ENCODE data around the gene NUDT16L1.
A peak's percentile ranks its signal among the peaks of the same experiment; 100 is the strongest.

The NUDT16L1 gene

GRCh38 chr16:4684763-4685162, 8.6 kb upstream of the NUDT16L1 start:
- Histone ChIP-seq H4K91ac (ENCODE audit: low read depth, low read length, poor library complexity) (no peak overlapping the region), H2BK5ac (ENCODE audit: low read length) (no peak overlapping the region), H3K27ac (replicated peaks; ENCODE audit: low read length) (no peak overlapping the region)

GRCh38 chr16:4685292-4685691, 8.1 kb upstream of the NUDT16L1 start:
- no CpG with 5 or more reads among the region's 13 CpGs for WGBS, 2 donors (ENCODE audit: extremely low coverage in 2 of 2, insufficient read length in 2 of 2, insufficient replicate concordance in 1 of 2)
- H2BK12ac ChIP-seq (ENCODE audit: low read length): no peak overlapping the region
- peaks cover 19 to 90% of the 10 kb centered on the region in 2 donors for H3K36me3 ChIP-seq (replicated peaks in 1 of 2; ENCODE audit: control insufficient read depth in 2 of 2, insufficient read depth in 2 of 2, low read length in 2 of 2)
- H3K4me2 ChIP-seq (ENCODE audit: insufficient read depth, low read length, poor library complexity, severe bottlenecking): no peak overlapping the region
- H2AFZ ChIP-seq (ENCODE audit: low read length): no peak overlapping the region
- H3K4me3 ChIP-seq (ENCODE audit: low read length in 2 of 2): no peak overlapping the region
- H2AK5ac ChIP-seq (ENCODE audit: low read depth, low read length): no peak overlapping the region
- H3K79me1 ChIP-seq (ENCODE audit: low read depth, low read length): peaks cover 4% of the 10 kb centered on the region
- no peak overlapping the region for H3K27ac ChIP-seq (replicated peaks; ENCODE audit: low read length)
- H2BK5ac ChIP-seq (ENCODE audit: low read length): no peak overlapping the region
- H3K18ac ChIP-seq (ENCODE audit: low read length): no peak overlapping the region
- H2BK120ac ChIP-seq (ENCODE audit: low read depth, low read length): no peak overlapping the region
- H3K14ac ChIP-seq (ENCODE audit: low read length): no peak overlapping the region
- H3K9me3 ChIP-seq (replicated peaks in 1 of 2; ENCODE audit: control insufficient read depth in 2 of 2, insufficient read depth in 1 of 2, low read depth in 1 of 2, low read length in 2 of 2): no peaks in the 10 kb centered on the region
- no peak overlapping the region for H3K23ac ChIP-seq (ENCODE audit: low read depth, low read length, poor library complexity)
- H4K8ac ChIP-seq (ENCODE audit: low read depth, low read length): no peak overlapping the region
- H3K4me1 ChIP-seq (ENCODE audit: control insufficient read depth in 2 of 2, insufficient read depth in 1 of 2, low read depth in 1 of 2, low read length in 2 of 2): no peaks in the 10 kb centered on the region
- H4K91ac ChIP-seq (ENCODE audit: low read depth, low read length, poor library complexity): no peak overlapping the region
- no peak overlapping the region for H3K9ac ChIP-seq (ENCODE audit: low read depth, low read length, poor library complexity)
- DNase-seq (ENCODE audit: low spot score): no peak
- no peak overlapping the region for H3K4ac ChIP-seq (ENCODE audit: low read length)
- H3K27me3 ChIP-seq (ENCODE audit: control insufficient read depth in 3 of 3, insufficient read depth in 3 of 3, low read depth in 1 of 3, low read length in 3 of 3): no peaks in the 10 kb centered on the region
- no peak overlapping the region for H2BK15ac ChIP-seq (ENCODE audit: low read length)

More at GRCh38 chr16:4684763-4685162, 8.6 kb upstream of the NUDT16L1 start:
- Histone ChIP-seq H3K4me2 (ENCODE audit: insufficient read depth, low read length, poor library complexity, severe bottlenecking) (no peak overlapping the region), H3K27me3 (ENCODE audit: control insufficient read depth in 3 of 3, insufficient read depth in 3 of 3, low read depth in 1 of 3, low read length in 3 of 3) (no peaks in the 10 kb centered on the region), H3K4me3 (ENCODE audit: low read length in 2 of 2) (no peak overlapping the region), H3K18ac (ENCODE audit: low read length) (no peak overlapping the region), H2BK120ac (ENCODE audit: low read depth, low read length) (no peak overlapping the region), H3K4me1 (ENCODE audit: control insufficient read depth in 2 of 2, insufficient read depth in 1 of 2, low read depth in 1 of 2, low read length in 2 of 2) (no peaks in the 10 kb centered on the region), H3K23ac (ENCODE audit: low read depth, low read length, poor library complexity) (no peak overlapping the region), H3K79me1 (ENCODE audit: low read depth, low read length) (peaks cover 4% of the 10 kb centered on the region), H2AFZ (ENCODE audit: low read length) (no peak overlapping the region), H3K14ac (ENCODE audit: low read length) (no peak overlapping the region), H3K4ac (ENCODE audit: low read length) (no peak overlapping the region), H3K36me3 (replicated peaks in 1 of 2; ENCODE audit: control insufficient read depth in 2 of 2, insufficient read depth in 2 of 2, low read length in 2 of 2) (peaks cover 18 to 91% of the 10 kb centered on the region in 2 donors), H3K9me3 (replicated peaks in 1 of 2; ENCODE audit: control insufficient read depth in 2 of 2, insufficient read depth in 1 of 2, low read depth in 1 of 2, low read length in 2 of 2) (no peaks in the 10 kb centered on the region), H4K8ac (ENCODE audit: low read depth, low read length) (no peak overlapping the region), H3K9ac (ENCODE audit: low read depth, low read length, poor library complexity) (no peak overlapping the region), H2BK12ac (ENCODE audit: low read length) (no peak overlapping the region), H2BK15ac (ENCODE audit: low read length) (no peak overlapping the region), H2AK5ac (ENCODE audit: low read depth, low read length) (no peak overlapping the region)
- no CpG with 5 or more reads among the region's 13 CpGs for WGBS, 2 donors (ENCODE audit: extremely low coverage in 2 of 2, insufficient read length in 2 of 2, insufficient replicate concordance in 1 of 2)
- DNase-seq (ENCODE audit: low spot score): no peak

GRCh38 chr16:4685776-4686496, 7.4 kb upstream of the NUDT16L1 start:
- Histone ChIP-seq H2BK15ac (ENCODE audit: low read length) (no peak overlapping the region), H2BK12ac (ENCODE audit: low read length) (peak overlapping the region; percentile 41), H3K27me3 (ENCODE audit: control insufficient read depth in 3 of 3, insufficient read depth in 3 of 3, low read depth in 1 of 3, low read length in 3 of 3) (no peaks in the 10 kb centered on the region), H3K4me1 (ENCODE audit: control insufficient read depth in 2 of 2, insufficient read depth in 1 of 2, low read depth in 1 of 2, low read length in 2 of 2) (no peaks in the 10 kb centered on the region), H3K36me3 (replicated peaks in 1 of 2; ENCODE audit: control insufficient read depth in 2 of 2, insufficient read depth in 2 of 2, low read length in 2 of 2) (peaks cover 21 to 86% of the 10 kb centered on the region in 2 donors), H3K4ac (ENCODE audit: low read length) (no peak overlapping the region), H3K23ac (ENCODE audit: low read depth, low read length, poor library complexity) (peak overlapping the region; percentile 20), H2AK5ac (ENCODE audit: low read depth, low read length) (no peak overlapping the region), H3K9me3 (replicated peaks in 1 of 2; ENCODE audit: control insufficient read depth in 2 of 2, insufficient read depth in 1 of 2, low read depth in 1 of 2, low read length in 2 of 2) (peaks cover 0 to 2% of the 10 kb centered on the region in 2 donors), H3K9ac (ENCODE audit: low read depth, low read length, poor library complexity) (peak overlapping the region; percentile 60), H3K4me3 (ENCODE audit: low read length in 2 of 2) (no peak overlapping the region), H3K18ac (ENCODE audit: low read length) (no peak overlapping the region), H2AFZ (ENCODE audit: low read length) (no peak overlapping the region), H3K4me2 (ENCODE audit: insufficient read depth, low read length, poor library complexity, severe bottlenecking) (no peak overlapping the region), H3K27ac (replicated peaks; ENCODE audit: low read length) (no peak overlapping the region), H2BK120ac (ENCODE audit: low read depth, low read length) (no peak overlapping the region), H4K91ac (ENCODE audit: low read depth, low read length, poor library complexity) (no peak overlapping the region), H3K79me1 (ENCODE audit: low read depth, low read length) (peaks cover 4% of the 10 kb centered on the region), H4K8ac (ENCODE audit: low read depth, low read length) (no peak overlapping the region), H3K14ac (ENCODE audit: low read length) (no peak overlapping the region), H2BK5ac (ENCODE audit: low read length) (peak overlapping the region; percentile 39)
- no CpG with 5 or more reads among the region's 38 CpGs for WGBS, 2 donors (ENCODE audit: extremely low coverage in 2 of 2, insufficient read length in 2 of 2, insufficient replicate concordance in 1 of 2)
- no peak for DNase-seq (ENCODE audit: low spot score)

GRCh38 chr16:4686497-4687210, 6.7 kb upstream of the NUDT16L1 start:
- Histone ChIP-seq H3K4me1 (ENCODE audit: control insufficient read depth in 2 of 2, insufficient read depth in 1 of 2, low read depth in 1 of 2, low read length in 2 of 2) (no peaks in the 10 kb centered on the region), H4K91ac (ENCODE audit: low read depth, low read length, poor library complexity) (no peak overlapping the region), H2BK15ac (ENCODE audit: low read length) (no peak overlapping the region), H3K4ac (ENCODE audit: low read length) (no peak overlapping the region), H2BK5ac (ENCODE audit: low read length) (peak overlapping the region; percentile 39), H3K9me3 (replicated peaks in 1 of 2; ENCODE audit: control insufficient read depth in 2 of 2, insufficient read depth in 1 of 2, low read depth in 1 of 2, low read length in 2 of 2) (peaks cover 0 to 2% of the 10 kb centered on the region in 2 donors), H3K36me3 (replicated peaks in 1 of 2; ENCODE audit: control insufficient read depth in 2 of 2, insufficient read depth in 2 of 2, low read length in 2 of 2) (peaks cover 17 to 79% of the 10 kb centered on the region in 2 donors), H3K14ac (ENCODE audit: low read length) (no peak overlapping the region), H2AK5ac (ENCODE audit: low read depth, low read length) (no peak overlapping the region), H3K4me2 (ENCODE audit: insufficient read depth, low read length, poor library complexity, severe bottlenecking) (no peak overlapping the region), H2BK12ac (ENCODE audit: low read length) (peak overlapping the region; percentile 84), H3K18ac (ENCODE audit: low read length) (no peak overlapping the region), H3K23ac (ENCODE audit: low read depth, low read length, poor library complexity) (no peak overlapping the region), H3K4me3 (ENCODE audit: low read length in 2 of 2) (no peak overlapping the region), H3K27ac (replicated peaks; ENCODE audit: low read length) (no peak overlapping the region), H3K27me3 (ENCODE audit: control insufficient read depth in 3 of 3, insufficient read depth in 3 of 3, low read depth in 1 of 3, low read length in 3 of 3) (no peaks in the 10 kb centered on the region), H3K9ac (ENCODE audit: low read depth, low read length, poor library complexity) (no peak overlapping the region), H3K79me1 (ENCODE audit: low read depth, low read length) (no peaks in the 10 kb centered on the region), H4K8ac (ENCODE audit: low read depth, low read length) (no peak overlapping the region), H2BK120ac (ENCODE audit: low read depth, low read length) (no peak overlapping the region), H2AFZ (ENCODE audit: low read length) (no peak overlapping the region)
- no CpG with 5 or more reads among the region's 27 CpGs for WGBS, 2 donors (ENCODE audit: extremely low coverage in 2 of 2, insufficient read length in 2 of 2, insufficient replicate concordance in 1 of 2)
- no peak for DNase-seq (ENCODE audit: low spot score)
